Renal pelvis (tissue), 4 donors: ENCODE results near the gene CDK13. TPM values are rescaled to one million over a fixed set of nuclear protein-coding genes. Genes with fewer than 3 reads are reported as not detected.
"Not testable (repeated sequence)": the region's sequence is repeated elsewhere in the genome, so short reads cannot be mapped to it uniquely, and the experiment has no call there.

Experiments used
- DNase-seq: peaks from one replicate; pipeline ENCODE4 v3.0.0-alpha.2; 2013
- polyA plus RNA-seq, 3 donors: library from polyadenylated mRNA; unstranded; fragments of 120-200 nt; gene quantifications; one replicate each; pipeline ENCODE4 v1.2.1, GENCODE V29; 2013; ENCODE audit not compliant: insufficient read length in 3 of 3

CDK13 gene
- polyA plus RNA-seq, 3 donors: 51.1 to 76.4 (median 65.6) TPM

DNA sequence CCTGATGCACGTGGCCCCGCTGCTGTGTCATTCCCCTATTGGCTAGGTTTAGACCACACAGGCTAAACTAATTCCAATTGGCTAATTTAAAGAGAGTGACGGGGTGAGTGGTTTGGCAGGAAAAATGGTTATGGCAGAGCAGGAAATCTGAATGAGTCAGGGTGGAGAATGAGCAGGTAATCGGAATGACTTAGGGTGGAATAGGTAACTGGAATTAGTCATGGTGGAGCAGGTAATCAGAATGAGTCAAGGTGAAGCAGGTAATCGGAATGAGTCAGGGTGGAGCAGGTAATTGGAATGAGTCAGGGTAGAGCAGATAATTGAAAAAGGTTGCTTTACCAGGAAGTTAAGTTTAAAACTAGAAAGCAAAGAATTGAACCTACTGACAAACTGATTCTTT lies 191.9 kb downstream of the CDK13 start:
- not testable (repeated sequence) for DNase-seq

- DNase-seq: not testable (repeated sequence)
These were observed 195.6 kb downstream of the CDK13 start for GRCh38 chr7:40145596-40146130.

GRCh38 chr7:40147371-40148246 lies 197.6 kb downstream of the CDK13 start:
- DNase-seq: no peak

- DNase-seq: not testable (repeated sequence)
These were observed 198.2 kb downstream of the CDK13 start for GRCh38 chr7:40148247-40148580.

- DNase-seq: no peak
These were observed 198.6 kb downstream of the CDK13 start for GRCh38 chr7:40148671-40149070.

Other genes starting within 250 kb of the CDK13 start
- gene MPLKIP, start 184.4 kb downstream of the CDK13 start, polyA plus RNA-seq: 10 to 100 TPM; 42.7 to 48.3 (median 45.2) TPM
- 10 to 100 TPM; 12.2 to 14.5 (median 14.0) TPM for gene SUGCT, start 184.7 kb downstream of the CDK13 start, polyA plus RNA-seq